Ammon's horn (tissue), 1 donor: ENCODE data around the gene CISH.

Experiments
- DNase-seq: peaks from one replicate; pipeline ENCODE4 v3.0.0-alpha.2; 2016; ENCODE audit warnings: low spot score

The CISH gene

DNA sequence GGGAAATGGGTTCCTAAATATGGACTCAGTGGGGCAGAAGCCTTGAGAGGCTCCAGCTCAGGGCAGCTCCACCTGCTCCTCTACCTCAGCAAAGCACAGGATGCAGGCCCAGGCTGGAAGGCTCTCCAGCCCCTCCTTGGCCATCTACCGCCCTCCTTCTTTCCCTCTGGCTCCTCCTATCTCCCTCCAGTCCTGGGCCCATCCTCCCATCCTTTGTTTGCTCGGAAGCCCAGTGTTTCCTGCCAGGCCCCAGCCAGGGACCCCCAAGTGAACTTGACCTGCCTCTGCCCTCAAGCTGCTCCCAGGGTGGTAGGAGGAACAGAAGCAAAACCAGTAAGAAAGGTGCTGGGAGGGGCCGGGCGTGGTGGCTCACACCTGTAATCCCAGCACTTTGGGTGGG lies 25.4 kb upstream of the CISH start:
- no peak for DNase-seq

GRCh38 chr3:50635066-50635465 lies 23.5 kb upstream of the CISH start:
- no peak for DNase-seq

DNA sequence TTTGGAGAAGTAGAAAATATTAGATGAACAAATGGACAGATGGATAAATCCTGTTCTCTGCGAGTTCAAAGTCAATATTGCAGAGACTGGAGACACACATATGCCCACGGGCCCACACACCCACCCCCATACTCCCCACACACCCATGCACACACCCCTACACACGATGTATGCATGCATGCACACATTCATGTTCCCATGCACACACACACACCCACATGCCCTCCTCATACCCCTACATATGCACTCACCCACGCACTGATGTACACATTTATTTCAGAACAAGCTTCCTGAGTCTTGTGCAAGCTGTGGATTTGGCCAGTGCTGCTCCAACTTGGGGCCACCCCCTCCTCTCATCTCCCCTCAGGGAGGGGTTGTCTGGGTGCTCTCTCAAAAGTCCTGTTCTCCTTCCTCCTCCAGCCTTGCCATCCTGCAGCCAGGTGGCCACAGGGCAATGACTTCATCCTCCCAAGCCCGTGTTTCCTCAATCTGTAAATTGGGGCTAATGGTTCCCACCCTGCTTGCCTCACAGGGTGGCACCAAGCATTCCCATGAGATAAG lies 21.7 kb upstream of the CISH start:
- DNase-seq, result no peak

- DNase-seq, result no peak
Observed at GRCh38 chr3:50632450-50632849, 20.9 kb upstream of the CISH start.

DNA sequence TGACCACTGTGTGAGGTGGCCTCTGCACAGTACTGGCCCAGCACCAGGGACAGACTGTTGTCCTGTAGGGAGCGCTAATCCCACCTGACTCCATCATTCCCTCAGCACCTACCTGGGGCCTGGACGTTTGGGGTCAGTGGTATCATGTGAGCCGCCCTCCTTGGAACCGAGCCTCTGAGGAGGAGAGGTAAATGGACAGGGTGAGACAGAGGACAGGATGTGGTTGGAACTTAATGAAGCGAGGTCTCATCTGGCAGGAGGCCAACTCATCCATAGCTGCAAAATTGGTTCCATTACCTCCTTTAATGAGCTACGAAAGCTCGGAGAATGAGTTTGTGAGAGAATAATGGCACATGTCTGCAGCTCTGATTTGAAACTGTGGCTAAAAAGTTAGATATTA lies 19.3 kb upstream of the CISH start:
- DNase-seq, result no peak

DNA sequence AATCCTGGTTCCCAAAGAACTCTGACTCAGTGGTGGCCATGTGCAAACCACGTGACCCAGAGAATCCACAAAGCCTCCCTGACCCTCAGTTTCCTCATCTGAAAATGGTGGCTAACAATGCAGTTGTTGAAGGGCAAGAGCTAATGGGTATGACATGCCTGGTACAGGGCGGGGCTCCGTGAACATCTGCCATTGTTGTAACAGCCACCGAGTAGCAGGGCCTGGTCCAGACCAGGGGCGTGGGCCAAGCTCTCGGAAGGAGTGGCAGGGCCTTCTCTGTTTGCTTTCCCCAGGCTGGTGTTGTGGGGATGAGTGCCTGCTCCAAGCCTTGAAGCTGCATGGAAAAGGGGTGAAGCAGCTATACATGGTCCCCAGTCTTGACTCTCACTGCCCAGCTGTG lies 18.8 kb upstream of the CISH start:
- DNase-seq, result no peak

- no peak for DNase-seq
Observed at GRCh38 chr3:50628601-50629000, 17.0 kb upstream of the CISH start.

GRCh38 chr3:50627407-50628051 lies 16.0 kb upstream of the CISH start:
- DNase-seq, result peak; percentile 73

DNA sequence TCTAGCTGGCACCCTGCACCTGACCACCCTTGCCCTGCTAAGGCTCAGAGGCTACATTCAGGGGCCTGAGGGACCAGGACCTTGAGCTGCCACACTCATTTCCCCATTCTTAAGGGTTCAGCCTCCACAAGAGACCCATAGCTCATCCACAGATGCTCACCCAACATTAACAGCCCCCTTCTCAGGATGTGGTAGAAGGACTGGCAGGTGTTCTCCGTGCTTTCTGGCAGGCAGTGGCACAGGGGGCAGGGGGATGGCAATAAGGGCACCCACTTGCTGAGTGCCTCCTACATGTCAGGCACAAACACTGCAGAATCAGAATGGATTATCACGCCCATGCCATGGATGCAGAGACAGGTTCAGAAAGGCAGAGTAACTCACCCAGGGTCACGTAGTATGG lies 14.8 kb upstream of the CISH start:
- DNase-seq, result no peak

- no peak for DNase-seq
Observed at GRCh38 chr3:50625231-50626182, 13.9 kb upstream of the CISH start.

- no peak for DNase-seq
Observed at GRCh38 chr3:50624634-50625033, 13.1 kb upstream of the CISH start.

GRCh38 chr3:50623840-50624474 lies 12.4 kb upstream of the CISH start:
- no peak for DNase-seq

- no peak for DNase-seq
Observed at GRCh38 chr3:50622881-50623280, 11.3 kb upstream of the CISH start.

DNA sequence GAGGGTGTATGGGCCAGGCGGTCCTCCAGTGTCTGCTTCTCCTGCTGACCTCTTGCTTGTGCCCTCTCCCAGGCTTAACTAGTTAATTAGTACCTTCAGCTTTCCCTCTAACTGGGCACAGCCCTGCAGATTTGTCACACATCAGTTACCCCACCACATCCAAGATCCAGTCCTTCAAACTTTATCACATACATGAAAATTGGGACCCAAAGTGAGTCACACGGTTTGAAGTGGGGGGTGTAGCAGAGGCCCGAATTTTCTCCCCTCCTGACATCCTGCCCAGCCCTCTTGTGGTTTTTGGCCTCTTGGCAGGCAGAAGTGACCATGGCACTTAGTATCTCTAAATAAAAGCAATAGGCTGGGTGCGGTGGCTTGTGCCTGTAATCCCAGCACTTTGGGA lies 9.2 kb upstream of the CISH start:
- DNase-seq, result no peak

GRCh38 chr3:50620420-50620819 lies 8.8 kb upstream of the CISH start:
- peak; percentile 77 for DNase-seq

DNA sequence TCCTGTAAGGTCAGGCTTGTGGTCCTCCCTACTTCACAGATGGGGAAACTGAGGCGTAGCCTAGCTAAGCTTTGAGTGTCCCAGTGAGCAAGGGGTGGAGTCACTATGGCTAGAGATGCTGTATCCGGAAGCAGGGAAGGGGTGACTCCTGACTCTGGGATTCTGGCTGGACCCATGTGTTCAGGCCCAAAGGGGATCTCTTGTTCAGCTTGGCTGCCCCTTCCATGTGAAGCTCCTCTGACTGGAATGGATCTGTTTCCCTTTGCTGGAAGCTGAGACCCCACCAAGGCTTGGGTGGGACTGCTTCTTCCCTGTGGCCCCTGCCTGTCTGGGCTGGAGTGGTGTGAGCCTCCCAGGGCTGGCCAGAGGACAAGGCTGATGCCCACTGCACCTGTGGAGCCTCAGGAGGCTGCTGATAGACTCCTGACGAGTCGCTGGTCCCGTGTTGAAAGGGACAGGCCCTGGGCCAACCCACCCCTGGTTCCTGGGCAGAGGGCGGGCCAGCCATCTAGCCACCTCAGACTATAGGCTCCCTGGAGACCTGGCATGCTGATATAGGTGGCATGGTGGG lies 6.4 kb upstream of the CISH start:
- DNase-seq, result no peak

- no peak for DNase-seq
Observed at GRCh38 chr3:50617096-50617791, 5.7 kb upstream of the CISH start, which contains the start of gene MAPKAPK3. MAPKAPK3 (plus strand) TSS chr3:50617151; CDS start chr3:50617566, 415 bp downstream.

DNA sequence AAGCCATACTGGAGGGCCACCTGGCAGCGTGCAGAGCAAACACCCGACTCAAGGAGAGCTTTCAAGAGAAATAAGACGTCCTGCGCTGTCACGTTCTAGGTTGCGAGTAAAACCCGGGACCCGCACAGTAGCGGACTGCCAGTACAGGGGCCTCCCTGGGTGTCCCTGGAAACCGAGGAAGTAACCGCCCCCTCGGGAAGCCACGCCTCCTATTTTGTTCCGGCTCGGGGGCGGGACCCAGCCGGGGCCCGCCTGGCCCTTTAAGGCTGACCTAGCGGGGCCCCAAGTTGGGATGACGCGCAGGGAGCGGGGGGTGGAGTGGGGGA lies 5.2 kb upstream of the CISH start:
- peak; percentile 84 for DNase-seq

DNA sequence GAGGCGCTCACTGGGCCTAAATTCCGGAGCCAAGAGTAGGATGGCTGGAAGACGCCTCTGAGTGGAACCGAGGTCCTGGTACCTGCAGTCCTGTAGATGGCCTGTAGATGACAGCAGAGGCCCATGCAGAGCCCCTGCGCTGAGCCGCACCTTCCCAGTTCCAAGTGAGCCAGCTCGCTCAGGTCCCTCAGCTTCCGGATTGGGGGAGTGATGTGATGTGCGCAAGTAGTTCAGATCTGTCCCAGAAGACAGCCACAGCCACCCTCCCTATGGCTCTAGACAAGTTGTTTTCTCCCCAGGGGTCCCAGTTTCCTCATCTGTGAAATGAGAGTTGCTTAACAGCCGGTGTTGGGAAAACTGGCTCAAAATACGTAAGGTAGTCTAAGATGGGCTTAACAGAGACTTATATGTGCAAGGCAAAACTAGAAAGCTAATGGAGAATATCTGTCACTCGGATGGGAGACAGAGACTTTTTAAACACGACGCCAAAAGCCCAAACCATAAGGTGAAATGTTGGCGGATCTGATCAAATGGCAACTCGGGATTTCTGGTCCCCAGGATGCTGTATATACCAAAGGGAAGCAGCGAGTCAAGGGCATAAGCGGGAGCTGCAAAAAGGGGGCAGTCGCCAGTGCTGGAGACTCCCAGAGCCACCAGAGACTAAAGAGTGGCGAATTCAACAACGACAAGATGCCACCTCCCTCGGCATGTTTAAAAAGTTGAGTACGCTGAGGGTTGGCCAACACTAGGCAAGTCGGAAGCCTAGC lies 4.6 kb upstream of the CISH start:
- peak; percentile 91 for DNase-seq

DNA sequence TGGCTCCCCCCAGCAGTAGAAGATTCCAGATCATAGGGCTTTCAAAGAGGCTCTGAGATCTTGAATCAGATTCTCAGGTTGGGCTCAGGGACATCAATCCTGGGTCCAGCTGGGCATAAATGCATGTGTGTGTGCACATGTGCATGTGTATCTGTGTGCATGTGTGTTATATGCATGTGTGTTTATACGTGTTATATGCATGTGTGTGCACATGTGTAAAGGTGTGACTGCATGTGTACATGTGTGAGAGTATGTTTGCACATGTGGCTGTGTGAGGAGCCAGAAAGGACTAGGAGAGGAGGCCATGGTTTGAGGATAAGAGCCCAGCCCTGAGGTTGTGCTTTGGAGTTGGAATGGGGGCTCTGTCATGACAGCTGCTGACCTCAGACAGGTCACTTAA lies 3.6 kb upstream of the CISH start:
- DNase-seq, result no peak
